MG63 (cell line): Measurements from ENCODE around the gene EPB41L3. TPM values are rescaled to one million over a fixed set of nuclear protein-coding genes. Genes with fewer than 3 reads are reported as not detected.

Experiments used
- DNase-seq: peaks from one replicate; pipeline ENCODE4 v3.0.0-alpha.2; 2020
- H3K27me3 ChIP-seq: fragments of 250-450 bp; sonication (Bioruptor Pico); 2 replicates; pipeline ENCODE4 v1.5.1; 2020; ENCODE audit warnings: mild to moderate bottlenecking, moderate library complexity
- H3K36me3 ChIP-seq: fragments of 250-450 bp; sonication (Bioruptor Pico); 2 replicates; pipeline ENCODE4 v1.5.1; 2020; ENCODE audit warnings: mild to moderate bottlenecking, moderate library complexity
- H3K4me3 ChIP-seq: fragments of 250-450 bp; sonication (Bioruptor Pico); 2 replicates; pipeline ENCODE4 v1.5.1; 2020; ENCODE audit warnings: mild to moderate bottlenecking, moderate library complexity
- H3K9me3 ChIP-seq: fragments of 250-450 bp; sonication (Bioruptor Pico); 2 replicates; pipeline ENCODE4 v1.5.1; 2020; ENCODE audit warnings: mild to moderate bottlenecking, moderate library complexity
- total RNA-seq: library from RNA; depleted of rRNA; stranded (reverse); fragments of >200 nt; shearing (Covaris generic); gene quantifications from 2 replicates; pipeline ENCODE4 v1.2.3, GENCODE V29; 2014; ENCODE audit warnings: low replicate concordance

EPB41L3 gene
- total RNA-seq, 1 experiment from 2014 or later = not detected

- DNase-seq = no peak
- Histone ChIP-seq H3K4me3 (no peak overlapping the region), H3K27me3 (peaks cover 31% of the 10 kb centered on the region), H3K36me3 (no peaks in the 10 kb centered on the region), H3K9me3 (no peaks in the 10 kb centered on the region)
These were observed 2.2 kb downstream of the EPB41L3 start for GRCh38 chr18:5541644-5542043.

GRCh38 chr18:5539391-5539790, 4.4 kb downstream of the EPB41L3 start:
- no peak for DNase-seq
- H3K4me3 ChIP-seq = no peak overlapping the region
- no peaks in the 10 kb centered on the region for H3K9me3 ChIP-seq
- peaks cover 19% of the 10 kb centered on the region for H3K27me3 ChIP-seq
- no peaks in the 10 kb centered on the region for H3K36me3 ChIP-seq

- Histone ChIP-seq H3K4me3 (no peak overlapping the region), H3K36me3 (no peaks in the 10 kb centered on the region), H3K27me3 (peaks cover 16% of the 10 kb centered on the region), H3K9me3 (no peaks in the 10 kb centered on the region)
- DNase-seq = no peak
These were observed 5.3 kb downstream of the EPB41L3 start for GRCh38 chr18:5538544-5538943.

GRCh38 chr18:5537860-5538259, 5.9 kb downstream of the EPB41L3 start:
- Histone ChIP-seq H3K4me3 (no peak overlapping the region), H3K36me3 (no peaks in the 10 kb centered on the region), H3K27me3 (peaks cover 16% of the 10 kb centered on the region), H3K9me3 (no peaks in the 10 kb centered on the region)
- no peak for DNase-seq

GRCh38 chr18:5534845-5535244, 9.0 kb downstream of the EPB41L3 start:
- DNase-seq = no peak
- Histone ChIP-seq H3K27me3 (0 out of 2 replicates have a peak, but pooled peaks cover 2% of the 10 kb centered on the region), H3K36me3 (no peaks in the 10 kb centered on the region), H3K4me3 (no peak overlapping the region), H3K9me3 (no peaks in the 10 kb centered on the region)

DNA sequence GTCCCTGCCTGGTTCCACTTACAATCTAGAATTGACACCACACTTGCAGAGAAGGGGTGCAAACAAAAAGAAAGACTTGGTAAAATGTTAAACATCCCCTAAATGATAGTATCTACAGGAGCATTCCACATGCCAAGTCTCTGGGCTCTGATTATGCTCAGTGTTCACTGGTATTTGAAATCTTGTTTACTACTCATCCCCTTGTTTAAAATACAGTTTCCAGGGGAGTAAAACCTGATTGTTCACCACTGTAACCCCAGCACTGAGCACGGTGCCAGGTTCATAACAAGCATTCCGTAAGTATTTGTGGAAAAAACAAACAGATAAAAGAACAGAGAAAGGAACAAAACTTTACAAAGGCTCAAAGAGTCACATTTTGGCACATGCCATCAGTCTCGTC, 11.7 kb downstream of the EPB41L3 start:
- DNase-seq = no peak
- Histone ChIP-seq H3K4me3 (no peak overlapping the region), H3K9me3 (no peaks in the 10 kb centered on the region), H3K36me3 (no peaks in the 10 kb centered on the region), H3K27me3 (no peaks in the 10 kb centered on the region)

DNA sequence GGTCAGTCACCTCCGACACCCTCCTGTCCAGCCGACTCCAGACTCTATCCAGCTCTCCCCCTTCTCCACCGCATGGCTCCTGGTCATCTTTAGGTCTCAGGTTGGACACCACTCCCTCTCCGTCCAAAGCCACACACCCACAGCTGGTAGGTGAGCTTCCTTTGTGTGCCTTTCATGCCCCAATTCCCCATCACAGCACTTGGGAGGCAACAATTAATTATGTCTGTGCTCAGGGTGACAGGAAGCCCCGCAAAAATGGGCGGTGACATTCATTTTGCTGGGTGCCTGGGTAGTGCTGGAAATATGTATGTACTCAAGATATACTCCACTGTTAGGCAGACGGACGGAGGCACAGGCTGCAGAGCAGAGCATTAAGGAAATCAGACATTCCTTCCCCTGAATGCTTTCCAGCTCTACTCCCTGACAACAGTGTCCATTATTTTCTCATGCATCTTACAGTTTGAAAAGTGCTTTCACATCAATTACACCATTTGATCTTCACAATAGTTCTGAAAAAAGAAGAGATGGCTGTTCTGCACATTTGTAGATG, 13.1 kb downstream of the EPB41L3 start:
- no peaks in the 10 kb centered on the region for H3K36me3 ChIP-seq

DNA sequence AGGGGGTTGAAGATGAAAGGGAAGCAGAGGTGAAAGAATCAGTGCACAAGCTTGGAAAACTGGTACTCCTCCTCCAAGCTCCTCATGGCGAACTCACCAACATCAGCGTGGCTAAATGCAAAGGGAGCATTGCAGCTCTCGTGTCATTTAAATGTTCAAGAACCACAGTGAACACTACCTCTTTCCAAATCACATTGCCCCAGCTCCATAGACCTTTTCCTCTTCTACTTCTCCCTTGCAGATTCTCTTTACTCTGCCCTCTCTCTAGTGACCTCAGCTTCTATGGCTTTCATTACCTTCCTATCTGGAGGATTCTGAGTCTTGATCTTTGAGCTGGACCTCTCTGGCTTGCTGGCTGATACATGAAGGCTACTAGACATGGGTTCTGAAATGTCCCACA, 14.3 kb downstream of the EPB41L3 start:
- DNase-seq = no peak
- no peak overlapping the region for H3K4me3 ChIP-seq
- no peaks in the 10 kb centered on the region for H3K9me3 ChIP-seq
- no peaks in the 10 kb centered on the region for H3K27me3 ChIP-seq
- H3K36me3 ChIP-seq = no peaks in the 10 kb centered on the region

More for the DNA sequence above, 13.1 kb downstream of the EPB41L3 start:
- Histone ChIP-seq H3K27me3 (no peaks in the 10 kb centered on the region), H3K4me3 (no peak overlapping the region), H3K9me3 (no peaks in the 10 kb centered on the region)
- DNase-seq = no peak

- Histone ChIP-seq H3K36me3 (no peaks in the 10 kb centered on the region), H3K9me3 (no peaks in the 10 kb centered on the region), H3K4me3 (no peak overlapping the region), H3K27me3 (no peaks in the 10 kb centered on the region)
- no peak for DNase-seq
These were observed 16.2 kb downstream of the EPB41L3 start for GRCh38 chr18:5527603-5528002.

DNA sequence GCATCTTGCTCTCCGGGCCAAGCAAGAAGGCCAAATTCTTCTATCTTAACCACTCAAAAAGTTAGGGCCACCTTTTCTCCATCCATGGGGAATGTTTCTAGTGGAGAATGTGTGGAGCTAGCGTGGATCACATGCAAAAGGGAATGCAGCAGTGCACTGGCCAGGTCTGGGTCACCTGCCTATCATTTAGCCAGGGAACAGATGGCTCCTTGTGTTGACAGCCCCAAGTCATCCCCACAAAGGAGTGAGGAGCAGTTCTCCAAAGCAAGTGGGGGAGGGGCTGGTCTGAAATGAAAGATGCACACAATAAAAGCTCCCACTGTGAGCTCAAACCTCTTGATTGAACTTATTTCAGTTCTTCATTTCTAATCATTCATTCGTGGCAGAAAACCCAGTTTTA, 19.1 kb downstream of the EPB41L3 start:
- no peak for DNase-seq
- H3K4me3 ChIP-seq = no peak overlapping the region
- H3K27me3 ChIP-seq = no peaks in the 10 kb centered on the region
- H3K36me3 ChIP-seq = no peaks in the 10 kb centered on the region
- H3K9me3 ChIP-seq = no peaks in the 10 kb centered on the region

GRCh38 chr18:5521000-5521399, 22.8 kb downstream of the EPB41L3 start:
- H3K27me3 ChIP-seq = no peaks in the 10 kb centered on the region
- H3K4me3 ChIP-seq = no peak overlapping the region
- no peaks in the 10 kb centered on the region for H3K36me3 ChIP-seq
- no peaks in the 10 kb centered on the region for H3K9me3 ChIP-seq
- DNase-seq = no peak

DNA sequence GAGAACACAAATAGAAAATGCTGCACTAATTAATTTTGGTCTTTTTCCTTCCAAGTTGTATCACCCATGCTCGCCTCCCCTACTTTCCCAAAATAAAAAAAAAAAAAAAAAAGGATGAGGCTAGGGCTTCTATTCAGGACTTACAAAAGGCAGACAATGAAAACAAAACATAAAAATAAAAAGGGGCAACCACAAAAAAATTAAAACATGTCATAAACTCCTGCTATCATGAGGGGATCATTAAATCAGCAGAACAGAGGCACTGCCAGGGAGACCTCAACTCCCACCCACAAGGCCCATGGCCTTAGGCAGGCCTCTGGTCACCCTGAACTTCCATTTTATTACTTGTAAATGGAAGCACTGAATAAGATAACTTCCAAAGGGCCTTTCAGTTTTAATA, 23.3 kb downstream of the EPB41L3 start:
- no peaks in the 10 kb centered on the region for H3K27me3 ChIP-seq
- no peak overlapping the region for H3K4me3 ChIP-seq
- no peaks in the 10 kb centered on the region for H3K36me3 ChIP-seq
- DNase-seq = no peak
- H3K9me3 ChIP-seq = no peaks in the 10 kb centered on the region

DNA sequence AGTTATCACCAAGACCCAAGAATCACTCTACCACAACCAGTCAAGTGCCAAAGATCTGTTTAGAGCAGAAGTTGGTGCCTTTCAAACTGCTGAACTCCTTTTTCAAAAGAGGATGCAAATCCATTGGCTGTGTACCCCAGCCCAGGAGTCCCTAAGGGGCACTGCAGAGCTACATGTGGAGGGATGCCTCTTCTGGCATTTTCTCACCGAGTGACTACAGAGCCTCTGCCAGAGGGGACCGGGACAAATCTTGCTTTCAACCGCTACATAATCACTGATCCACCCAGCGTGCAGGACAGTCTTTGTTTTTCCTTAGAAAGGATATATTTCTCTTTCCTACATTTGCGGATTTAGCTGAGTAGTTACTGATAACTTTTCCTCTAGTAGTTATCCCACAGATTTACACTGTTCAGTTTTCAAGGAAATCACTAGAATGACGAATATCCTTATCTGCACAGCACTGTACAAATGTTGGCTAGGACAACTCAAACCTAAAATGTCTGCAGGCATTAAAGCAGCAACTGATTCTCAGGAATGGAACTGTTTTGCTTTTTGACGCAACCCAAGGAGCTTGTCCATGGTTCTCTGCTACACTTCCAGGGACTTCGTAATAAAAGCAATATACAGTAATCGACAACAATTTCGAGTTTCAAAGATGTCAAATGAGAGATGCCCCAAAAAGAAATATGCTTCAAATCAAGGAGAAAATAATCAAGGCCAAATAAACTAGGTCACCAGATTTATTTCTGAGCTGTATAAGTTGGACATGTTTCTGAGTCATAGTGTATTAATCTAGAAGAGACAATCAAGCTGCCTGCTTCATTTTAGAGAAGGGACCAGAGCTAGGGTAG, 24.1 kb downstream of the EPB41L3 start:
- Histone ChIP-seq H3K36me3 (no peaks in the 10 kb centered on the region), H3K4me3 (no peak overlapping the region), H3K9me3 (no peaks in the 10 kb centered on the region), H3K27me3 (no peaks in the 10 kb centered on the region)
- no peak for DNase-seq

- no peak for DNase-seq
These were observed 24.9 kb downstream of the EPB41L3 start for GRCh38 chr18:5518899-5519371.

DNA sequence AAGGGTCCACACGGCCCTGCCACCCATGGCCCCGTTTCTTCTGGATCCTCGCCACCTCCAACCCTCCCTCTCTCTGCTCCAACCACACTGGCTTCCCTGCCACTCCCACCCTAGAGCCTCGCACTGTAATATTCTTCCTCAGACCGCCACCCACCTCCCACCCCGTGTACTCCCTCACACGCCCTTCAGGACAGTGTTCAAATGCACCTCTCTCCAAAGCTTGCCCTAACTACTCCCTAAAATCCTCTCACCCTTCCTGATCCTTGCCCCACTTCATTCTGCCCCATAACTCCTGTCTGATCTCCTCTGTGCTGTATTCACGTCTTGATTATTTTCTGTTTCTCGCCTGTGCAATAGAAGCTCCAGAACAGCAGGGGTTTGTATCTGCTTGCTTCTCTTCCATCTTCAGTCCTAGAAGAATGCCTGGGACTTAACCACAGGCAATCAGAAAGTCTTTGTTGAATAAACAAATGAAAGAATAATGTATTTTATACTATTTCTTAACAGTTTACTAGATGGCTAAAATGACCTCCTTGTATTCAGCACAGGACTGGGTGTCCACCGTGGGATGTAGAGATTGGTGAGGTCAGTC, 25.5 kb downstream of the EPB41L3 start:
- Histone ChIP-seq H3K9me3 (no peaks in the 10 kb centered on the region), H3K27me3 (no peaks in the 10 kb centered on the region), H3K4me3 (no peak overlapping the region), H3K36me3 (no peaks in the 10 kb centered on the region)
- no peak for DNase-seq

More at GRCh38 chr18:5518899-5519371, 24.9 kb downstream of the EPB41L3 start:
- Histone ChIP-seq H3K9me3 (no peaks in the 10 kb centered on the region), H3K36me3 (no peaks in the 10 kb centered on the region), H3K4me3 (no peak overlapping the region), H3K27me3 (no peaks in the 10 kb centered on the region)

GRCh38 chr18:5516841-5517240, 27.0 kb downstream of the EPB41L3 start:
- Histone ChIP-seq H3K9me3 (no peaks in the 10 kb centered on the region), H3K27me3 (no peaks in the 10 kb centered on the region), H3K36me3 (no peaks in the 10 kb centered on the region), H3K4me3 (no peak overlapping the region)
- DNase-seq = no peak

- H3K27me3 ChIP-seq = no peaks in the 10 kb centered on the region; the same call in 1 of the 2 replicates
- no peak for DNase-seq
- H3K36me3 ChIP-seq = no peaks in the 10 kb centered on the region
- no peak overlapping the region for H3K4me3 ChIP-seq
- no peaks in the 10 kb centered on the region for H3K9me3 ChIP-seq
These were observed 28.6 kb downstream of the EPB41L3 start for GRCh38 chr18:5515011-5515784.
